ENCODE results near the gene SLC30A7.
"Not testable (repeated sequence)": the region's sequence is repeated elsewhere in the genome, so short reads cannot be mapped to it uniquely, and the experiment has no call there.

The SLC30A7 gene, protein sequence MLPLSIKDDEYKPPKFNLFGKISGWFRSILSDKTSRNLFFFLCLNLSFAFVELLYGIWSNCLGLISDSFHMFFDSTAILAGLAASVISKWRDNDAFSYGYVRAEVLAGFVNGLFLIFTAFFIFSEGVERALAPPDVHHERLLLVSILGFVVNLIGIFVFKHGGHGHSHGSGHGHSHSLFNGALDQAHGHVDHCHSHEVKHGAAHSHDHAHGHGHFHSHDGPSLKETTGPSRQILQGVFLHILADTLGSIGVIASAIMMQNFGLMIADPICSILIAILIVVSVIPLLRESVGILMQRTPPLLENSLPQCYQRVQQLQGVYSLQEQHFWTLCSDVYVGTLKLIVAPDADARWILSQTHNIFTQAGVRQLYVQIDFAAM

GRCh38 chr1:100895540-100896480 lies at the start of gene SLC30A7:
SLC30A7 (plus strand) TSS chr1:100896090; CDS start chr1:100896263, 173 bp downstream.
- DNase-seq, result peak; percentile 94

DNA sequence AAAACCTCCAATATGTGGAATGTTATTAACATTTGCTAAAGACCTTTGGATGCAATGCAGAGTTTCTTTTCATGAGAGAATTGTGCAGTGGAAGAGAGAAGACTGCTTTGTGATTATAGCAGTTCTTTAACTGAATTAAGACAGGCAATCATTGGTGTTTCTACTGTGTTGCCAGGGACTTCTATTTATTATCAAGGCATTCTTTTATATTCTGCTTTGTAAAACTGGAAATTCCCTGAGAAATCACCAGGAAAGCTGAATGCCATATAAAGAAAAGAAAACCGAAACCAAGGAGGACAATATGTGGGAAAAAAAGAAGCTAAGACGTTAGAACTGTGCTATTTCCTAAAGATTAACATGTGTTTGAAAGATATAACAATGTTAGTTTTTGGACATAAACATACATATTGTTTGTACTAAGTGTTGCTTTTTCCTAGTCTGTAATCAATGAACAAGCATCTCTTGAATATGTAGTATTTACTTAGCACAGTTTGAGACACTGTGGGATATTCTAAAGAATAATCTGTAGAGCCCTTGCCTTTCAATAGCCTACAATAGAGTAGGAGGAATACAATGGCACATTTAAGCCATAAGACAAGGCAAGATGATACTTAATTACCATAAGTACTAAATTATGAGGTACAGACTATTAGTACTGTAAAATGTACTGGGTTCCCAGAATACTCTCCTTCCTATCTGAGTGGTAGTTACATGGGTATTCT lies 48.4 kb upstream of the SLC30A7 start:
- DNase-seq, result no peak

GRCh38 chr1:100851726-100852125 lies 44.2 kb upstream of the SLC30A7 start:
- no peak for DNase-seq

DNA sequence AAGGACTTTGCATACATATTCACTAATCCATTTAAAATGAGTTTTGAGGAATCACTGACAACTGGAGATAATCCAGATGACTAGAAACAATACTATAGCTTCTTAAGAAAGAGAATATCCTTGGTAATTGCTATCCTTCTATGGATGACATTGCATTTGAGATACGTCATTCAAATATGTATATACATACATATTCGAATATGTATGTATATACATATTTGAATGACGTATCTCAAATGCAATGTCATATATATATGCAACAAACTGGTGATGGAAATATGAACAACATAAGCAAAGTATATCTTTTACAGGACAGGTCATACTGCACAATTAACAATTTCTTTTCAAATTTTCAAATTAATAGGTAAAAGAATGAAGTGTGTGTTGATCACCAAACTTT lies 42.9 kb upstream of the SLC30A7 start:
- DNase-seq, result no peak

DNA sequence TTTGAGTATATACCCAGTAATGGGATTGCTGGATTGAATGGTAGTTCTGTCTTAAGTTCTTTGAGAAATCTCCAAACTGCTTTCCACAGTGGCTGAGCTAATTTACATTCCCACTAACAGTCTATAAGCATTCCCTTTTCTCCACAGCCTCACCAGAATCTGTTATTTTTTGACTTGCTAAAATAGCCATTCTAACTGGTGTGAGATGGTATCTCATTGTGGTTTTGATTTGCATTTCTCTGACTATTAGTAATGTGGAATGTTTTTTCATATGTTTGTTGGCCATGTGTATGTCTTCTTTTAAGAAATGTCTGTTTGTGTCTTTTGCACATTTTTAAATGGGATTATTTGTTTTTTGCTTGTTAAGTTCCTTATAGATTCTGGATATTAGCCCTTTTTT lies 40.8 kb upstream of the SLC30A7 start:
- not testable (repeated sequence) for DNase-seq

- peak; percentile 13 for DNase-seq
Measured at GRCh38 chr1:100860397-100860991, 35.4 kb upstream of the SLC30A7 start.

DNA sequence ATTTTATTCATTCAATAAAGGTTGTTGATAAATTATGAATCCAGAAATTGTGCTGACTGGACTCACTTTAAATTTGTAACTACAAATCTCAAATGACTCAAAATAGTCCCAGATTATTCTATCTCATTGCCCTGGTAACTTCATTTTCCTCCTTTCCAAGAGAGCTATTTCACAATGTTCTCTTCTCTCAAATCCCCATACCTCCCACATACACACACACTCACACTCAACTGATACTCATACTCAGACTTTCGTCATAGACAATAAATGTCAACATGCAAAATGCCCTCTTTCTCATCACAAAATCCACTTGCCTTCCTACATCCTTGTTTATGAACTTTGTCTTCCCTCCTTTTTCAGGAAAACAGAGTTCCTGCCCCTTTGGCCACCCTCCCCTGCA lies 34.5 kb upstream of the SLC30A7 start:
- DNase-seq, result no peak

DNA sequence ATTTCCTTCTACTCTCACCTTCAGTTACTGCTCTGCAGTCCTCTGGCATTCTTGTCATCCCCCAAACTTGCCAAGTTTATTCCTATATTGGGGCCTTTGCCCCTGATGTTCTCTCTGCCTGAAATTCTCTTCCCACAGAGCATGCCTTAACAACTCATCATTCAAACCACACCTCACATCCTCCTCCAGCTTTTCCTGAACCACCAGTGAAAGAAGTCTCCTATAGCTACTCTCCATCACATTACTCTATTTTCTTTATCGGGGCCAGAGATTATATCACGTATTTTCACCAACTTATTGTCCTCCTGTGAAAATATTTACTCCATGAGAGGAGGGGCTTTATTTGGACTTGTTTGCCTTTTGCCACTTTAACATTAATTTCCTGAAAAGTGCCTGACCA lies 33.3 kb upstream of the SLC30A7 start:
- DNase-seq, result no peak

DNA sequence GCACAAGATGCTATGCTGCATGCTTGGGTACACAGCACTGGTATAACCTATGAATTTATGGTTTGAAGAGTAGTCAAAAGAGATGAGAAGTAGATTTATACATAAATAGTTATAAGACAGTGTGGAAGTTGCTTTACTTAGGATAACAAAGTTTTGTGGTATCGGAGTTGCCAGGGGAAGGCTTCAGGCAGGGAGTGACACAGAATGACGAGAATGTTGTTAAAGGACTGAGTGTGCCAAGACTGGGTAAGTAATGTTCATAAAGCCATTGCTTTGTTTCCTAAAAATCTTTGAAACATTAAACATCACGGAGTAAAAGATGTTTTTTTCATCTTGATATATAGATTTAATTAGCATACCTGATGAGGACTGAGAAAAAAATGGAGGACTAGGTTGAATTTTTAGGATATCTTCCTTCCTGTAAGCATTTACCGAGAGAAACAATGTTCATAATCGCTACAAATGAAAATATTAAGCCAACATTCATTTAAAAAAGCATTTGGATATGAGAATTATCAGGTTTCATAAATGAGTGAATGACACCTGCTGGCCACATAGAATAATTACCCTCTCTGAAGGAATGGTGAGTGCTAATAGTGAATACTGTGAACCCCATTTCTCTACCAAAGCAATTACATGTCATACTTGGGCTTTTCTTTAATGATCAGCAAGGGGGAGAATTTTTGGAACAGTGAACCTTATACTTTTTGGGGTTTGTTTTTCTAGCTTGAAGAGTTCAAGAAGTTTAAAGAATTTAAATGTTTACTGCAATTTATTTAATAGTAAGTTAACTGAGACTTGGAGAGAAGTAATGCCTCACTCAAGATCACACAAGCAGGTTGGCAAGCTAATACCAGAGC lies 29.6 kb upstream of the SLC30A7 start:
- no peak for DNase-seq

GRCh38 chr1:100866901-100867206 lies 29.0 kb upstream of the SLC30A7 start:
- DNase-seq, result no peak

GRCh38 chr1:100868364-100868995 lies 27.4 kb upstream of the SLC30A7 start:
- DNase-seq, result no peak

- no peak for DNase-seq
Measured at GRCh38 chr1:100869996-100870395, 25.9 kb upstream of the SLC30A7 start.

GRCh38 chr1:100874433-100874832 lies 21.5 kb upstream of the SLC30A7 start:
- DNase-seq, result no peak

DNA sequence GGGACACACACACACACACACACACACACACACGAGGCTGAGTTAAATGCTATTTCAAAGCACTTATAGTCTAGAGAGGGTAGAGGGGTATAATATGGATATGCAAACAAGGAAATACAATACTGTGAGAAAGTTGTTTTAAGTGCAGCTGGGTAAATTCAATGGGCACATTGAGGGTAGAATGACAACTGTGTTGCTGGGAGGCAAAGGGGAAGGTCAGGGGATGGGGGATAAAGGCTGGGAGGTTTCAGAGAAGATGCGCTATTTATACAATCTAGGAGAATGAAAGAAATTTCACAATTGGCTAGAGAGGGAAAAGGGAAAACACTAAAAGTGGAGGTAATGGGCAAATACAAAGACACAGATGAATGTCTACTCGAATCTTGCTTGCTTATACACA lies 20.7 kb upstream of the SLC30A7 start:
- peak; percentile 61 for DNase-seq

DNA sequence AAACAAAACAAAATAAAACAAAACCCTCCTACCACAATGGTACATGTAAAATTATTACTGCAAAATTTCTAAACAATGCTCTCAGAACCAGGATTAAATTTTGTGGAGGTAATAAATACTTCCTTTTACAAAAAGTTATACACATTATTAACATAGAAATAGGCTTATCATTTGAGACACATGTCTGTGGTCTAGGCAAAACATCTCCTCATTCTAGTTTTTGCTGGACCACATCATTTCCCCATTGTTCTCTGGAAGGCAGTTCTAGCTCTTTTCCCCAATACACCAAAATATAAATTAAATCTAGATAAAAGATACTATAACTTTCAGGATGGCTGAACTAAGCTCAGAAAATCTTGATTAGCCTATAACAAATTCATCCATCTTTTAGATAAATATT lies 19.6 kb upstream of the SLC30A7 start:
- no peak for DNase-seq

- DNase-seq, result no peak
Measured at GRCh38 chr1:100879422-100879821, 16.5 kb upstream of the SLC30A7 start.

DNA sequence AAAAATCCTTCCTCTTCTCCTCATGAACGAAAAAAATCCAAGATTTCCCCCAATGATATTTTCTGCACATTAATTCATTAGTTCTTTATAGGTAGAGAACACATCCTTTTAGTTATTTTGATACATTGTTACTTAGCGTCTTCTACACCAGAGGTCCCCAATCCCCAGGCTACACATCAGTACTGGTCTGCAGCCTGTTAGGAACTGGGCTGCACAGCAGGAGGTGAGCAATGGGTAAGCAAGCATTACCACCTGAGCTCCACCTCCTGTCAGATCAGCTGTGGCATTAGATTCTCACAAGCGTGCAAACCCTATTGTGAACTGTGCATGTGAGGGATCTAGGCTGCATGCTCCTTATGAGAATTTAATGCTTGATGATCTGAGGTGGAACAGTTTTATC lies 14.2 kb upstream of the SLC30A7 start:
- DNase-seq, result no peak

- no peak for DNase-seq
Measured at GRCh38 chr1:100882698-100883097, 13.2 kb upstream of the SLC30A7 start.

- DNase-seq, result no peak
Measured at GRCh38 chr1:100883963-100884362, 11.9 kb upstream of the SLC30A7 start.

GRCh38 chr1:100889007-100889406 lies 6.9 kb upstream of the SLC30A7 start:
- not testable (repeated sequence) for DNase-seq

DNA sequence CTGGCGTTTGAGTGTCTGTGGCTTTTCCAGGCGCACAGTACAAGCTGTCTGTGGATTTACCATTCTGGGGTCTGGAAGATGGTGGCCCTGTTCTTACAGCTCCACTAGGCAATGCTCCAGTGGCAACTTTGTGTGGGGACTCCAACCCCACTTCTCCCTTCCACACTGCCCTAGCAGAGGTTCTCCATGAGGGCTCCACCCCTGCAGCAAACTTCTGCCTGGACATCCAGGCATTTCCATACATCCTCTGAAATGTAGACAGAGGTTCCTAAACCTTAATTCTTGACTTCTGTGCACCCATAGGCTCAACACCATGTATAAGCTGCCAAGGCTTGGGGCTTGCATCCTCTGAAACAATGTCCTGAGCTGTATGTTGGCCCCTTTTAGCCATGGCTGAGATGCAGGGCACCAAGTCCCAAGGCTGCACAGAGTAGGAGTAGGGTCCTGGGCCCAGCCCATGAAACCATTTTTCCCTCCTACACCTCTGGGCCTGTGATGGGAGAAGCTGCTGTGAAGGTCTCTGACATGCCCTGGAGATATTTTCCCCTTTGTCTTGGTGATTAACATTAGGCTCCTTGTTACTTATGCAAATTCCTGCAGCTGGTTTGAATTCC lies 5.9 kb upstream of the SLC30A7 start:
- DNase-seq, result not testable (repeated sequence)
